Retinal pigment epithelial cell (primary cell): ENCODE data around the gene HSPBP1.

Source experiments
- DNase-seq: peaks from one replicate; pipeline ENCODE4 v3.0.0-alpha.2; 2010; ENCODE audit warnings: low read depth
- H3K4me3 ChIP-seq: 2 replicates; pipeline ENCODE4 v1.5.1; 2011; ENCODE audit warnings: mild to moderate bottlenecking, low read length, control low read depth, moderate library complexity
- TF ChIP-seq, protein P1 (sequence below): conservative IDR thresholded peaks from 2 replicates; pipeline ENCODE4 v1.5.1; 2011; ENCODE audit warnings: low read depth, low read length, control low read depth, inconsistent platforms

HSPBP1 gene

GRCh38 chr19:55289117-55289796, 9.3 kb upstream of the HSPBP1 start:
- DNase-seq = no peak
- no peak overlapping the region for H3K4me3 ChIP-seq
- TF ChIP-seq, protein P1, sequence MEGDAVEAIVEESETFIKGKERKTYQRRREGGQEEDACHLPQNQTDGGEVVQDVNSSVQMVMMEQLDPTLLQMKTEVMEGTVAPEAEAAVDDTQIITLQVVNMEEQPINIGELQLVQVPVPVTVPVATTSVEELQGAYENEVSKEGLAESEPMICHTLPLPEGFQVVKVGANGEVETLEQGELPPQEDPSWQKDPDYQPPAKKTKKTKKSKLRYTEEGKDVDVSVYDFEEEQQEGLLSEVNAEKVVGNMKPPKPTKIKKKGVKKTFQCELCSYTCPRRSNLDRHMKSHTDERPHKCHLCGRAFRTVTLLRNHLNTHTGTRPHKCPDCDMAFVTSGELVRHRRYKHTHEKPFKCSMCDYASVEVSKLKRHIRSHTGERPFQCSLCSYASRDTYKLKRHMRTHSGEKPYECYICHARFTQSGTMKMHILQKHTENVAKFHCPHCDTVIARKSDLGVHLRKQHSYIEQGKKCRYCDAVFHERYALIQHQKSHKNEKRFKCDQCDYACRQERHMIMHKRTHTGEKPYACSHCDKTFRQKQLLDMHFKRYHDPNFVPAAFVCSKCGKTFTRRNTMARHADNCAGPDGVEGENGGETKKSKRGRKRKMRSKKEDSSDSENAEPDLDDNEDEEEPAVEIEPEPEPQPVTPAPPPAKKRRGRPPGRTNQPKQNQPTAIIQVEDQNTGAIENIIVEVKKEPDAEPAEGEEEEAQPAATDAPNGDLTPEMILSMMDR = no peak

GRCh38 chr19:55287361-55288079, 7.6 kb upstream of the HSPBP1 start:
- H3K4me3 ChIP-seq = no peak overlapping the region
- DNase-seq = no peak
- TF ChIP-seq, protein P1 = no peak

GRCh38 chr19:55285229-55285890, 5.5 kb upstream of the HSPBP1 start:
- no peak for DNase-seq
- TF ChIP-seq, protein P1 = no peak
- peak overlapping the region; percentile 14 for H3K4me3 ChIP-seq

GRCh38 chr19:55284405-55285058, 4.6 kb upstream of the HSPBP1 start:
- TF ChIP-seq, protein P1 = no peak
- H3K4me3 ChIP-seq = peak overlapping the region; percentile 42
- DNase-seq = no peak

DNA sequence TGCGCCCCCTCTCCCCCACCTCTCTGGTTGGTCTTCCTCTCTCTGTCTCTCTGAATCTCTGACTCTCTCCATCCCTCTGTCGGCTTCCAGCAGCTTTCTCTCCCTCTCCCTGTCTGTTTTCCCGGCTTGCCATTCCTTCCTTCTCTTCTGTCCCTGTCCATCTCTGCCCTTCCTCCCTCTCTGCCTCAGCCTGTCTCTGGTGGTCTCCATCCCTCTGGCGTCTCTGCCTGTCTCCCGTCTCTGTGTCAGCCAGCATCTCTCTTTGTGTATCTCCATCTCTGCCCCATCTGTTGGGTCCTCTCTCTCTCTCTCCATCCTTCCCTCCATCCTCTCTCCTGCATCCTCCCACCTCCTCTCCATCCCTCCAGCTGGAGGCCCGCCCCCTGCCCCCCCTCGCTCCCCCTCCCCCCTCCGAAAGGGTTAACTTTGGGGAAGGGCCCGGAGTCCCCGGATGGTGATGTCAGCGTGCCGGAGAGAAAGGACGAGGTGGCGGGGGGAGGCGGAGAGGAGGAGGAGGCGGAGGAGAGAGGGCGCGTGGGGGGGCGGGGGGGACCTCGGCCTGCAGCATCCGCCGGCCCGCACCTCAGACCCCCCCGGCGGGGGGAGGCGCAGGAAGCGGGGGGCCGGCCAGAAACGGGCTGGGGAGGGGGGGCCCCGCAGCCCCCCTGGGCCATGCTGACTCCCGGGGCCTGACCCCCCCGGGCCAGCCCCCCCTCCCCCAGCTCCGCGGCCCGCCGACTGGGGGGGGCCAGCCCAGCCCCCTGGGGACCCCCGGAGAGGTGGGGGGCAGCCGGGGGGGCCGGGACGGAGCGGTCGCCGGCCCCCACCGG, 3.9 kb upstream of the HSPBP1 start, which contains the start of gene BRSK1:
BRSK1 (plus strand) TSS at position 450 of the 830 bp plus-strand sequence. CDS start 446 bp downstream, outside the sequence.
- H3K4me3 ChIP-seq = peak within 1 kb of the TSS; percentile 42
- DNase-seq = no peak

GRCh38 chr19:55279340-55279739, 570 bp downstream of the HSPBP1 start:
- TF ChIP-seq, protein P1 = no peak
- H3K4me3 ChIP-seq = peak overlapping the region; percentile 96
- DNase-seq = no peak

More for the DNA sequence above, 3.9 kb upstream of the HSPBP1 start, which contains the start of gene BRSK1:
- TF ChIP-seq, protein P1 = no peak
